Tibial nerve (tissue), 4 donors: ENCODE data around the gene VCX3B. TPM values are rescaled to one million over a fixed set of nuclear protein-coding genes. Genes with fewer than 3 reads are reported as not detected.
"Not testable (repeated sequence)": the region's sequence is repeated elsewhere in the genome, so short reads cannot be mapped to it uniquely, and the experiment has no call there.

Experiments used
- DNase-seq, 2 donors: peaks; one replicate each; pipeline ENCODE4 v3.0.0-alpha.2; 2019; ENCODE audit warnings: low spot score in 2 of 2
- H3K27ac ChIP-seq, 4 donors: fragments of 200-600 bp; sonication (generic) in 3 of 4; one replicate each; pipeline ENCODE4 v1.5.1; 2017 to 2019; ENCODE audit warnings: mild to moderate bottlenecking in 1 of 4
- H3K27me3 ChIP-seq, 2 donors: fragments of 200-600 bp; sonication (generic) in 1 of 2; one replicate each; pipeline versions ENCODE4 v1.5.1 to v1.6.0; 2017 to 2019
- H3K36me3 ChIP-seq, 3 donors: fragments of 200-600 bp; sonication (generic); one replicate each; pipeline ENCODE4 v1.5.1; 2018 to 2019
- H3K4me1 ChIP-seq, 4 donors: fragments of 200-600 bp; sonication (generic) in 3 of 4; one replicate each; pipeline ENCODE4 v1.5.1; 2017 to 2019
- H3K4me3 ChIP-seq, 4 donors: fragments of 200-600 bp; sonication (generic) in 3 of 4; one replicate each; pipeline ENCODE4 v1.5.1; 2017 to 2019; ENCODE audit warnings: mild to moderate bottlenecking in 1 of 4, moderate library complexity in 1 of 4
- H3K9me3 ChIP-seq, 4 donors: fragments of 200-600 bp; sonication (generic) in 3 of 4; one replicate each; pipeline ENCODE4 v1.5.1; 2017 to 2019
- CTCF ChIP-seq, 5 experiments: fragments of 200-600 bp in 3 of 5; fragments of 450-650 bp in 2 of 5; sonication (generic) in 3 of 5; IDR thresholded peaks; one replicate each; pipeline ENCODE4 v1.5.1; 2016 to 2019; ENCODE audit warnings: antibody characterized with exemption in 5 of 5, mild to moderate bottlenecking in 3 of 5, moderate library complexity in 2 of 5
- EP300 ChIP-seq, 2 donors: sonication (generic); formaldehyde crosslinking; IDR thresholded peaks; one replicate each; pipeline ENCODE4 v1.6.1; 2017; ENCODE audit warnings: antibody characterized with exemption in 2 of 2, mild to moderate bottlenecking in 1 of 2
- POLR2A ChIP-seq, 2 donors: fragments of 450-650 bp; IDR thresholded peaks; one replicate each; pipeline ENCODE4 v1.6.1; 2017; ENCODE audit warnings: antibody characterized with exemption in 2 of 2, mild to moderate bottlenecking in 2 of 2, moderate library complexity in 2 of 2
- WGBS, 2 donors: methylation state at CpG; one replicate each; pipeline ENCODE4 v1.1.5; 2018; 5-methylcytosine and 5-hydroxymethylcytosine counted together
- total RNA-seq, 4 donors: library from RNA; depleted of rRNA; stranded (reverse); fragments of >200 nt; gene quantifications; one replicate each; pipeline ENCODE4 v1.1.0, GENCODE V29; 2016

VCX3B gene
- total RNA-seq, 4 donors from 2014 or later = not detected

GRCh38 chrX:8462488-8462887 is 2.1 kb upstream of the VCX3B start:
- H3K27me3 ChIP-seq = no peaks in the 10 kb centered on the region
- DNase-seq = no peak
- TF ChIP-seq POLR2A (IDR thresholded peaks at IDR 0.05) (no peak), EP300 (IDR thresholded peaks at IDR 0.05) (no peak), CTCF (IDR thresholded peaks at IDR 0.05) (no peak)
- no peaks in the 10 kb centered on the region for H3K36me3 ChIP-seq
- H3K27ac ChIP-seq = no peak overlapping the region
- no peak overlapping the region for H3K4me3 ChIP-seq
- no peaks in the 10 kb centered on the region for H3K4me1 ChIP-seq
- no peaks in the 10 kb centered on the region for H3K9me3 ChIP-seq

GRCh38 chrX:8484360-8484949 is 19.8 kb downstream of the VCX3B start:
- Histone ChIP-seq H3K36me3 (no peaks in the 10 kb centered on the region), H3K27ac (no peak overlapping the region), H3K4me3 (no peak overlapping the region), H3K27me3 (no peaks in the 10 kb centered on the region), H3K9me3 (no peaks in the 10 kb centered on the region), H3K4me1 (no peaks in the 10 kb centered on the region)
- no peak for TF ChIP-seq POLR2A (IDR thresholded peaks at IDR 0.05)
- no peak for TF ChIP-seq EP300 (IDR thresholded peaks at IDR 0.05)
- no peak for TF ChIP-seq CTCF (IDR thresholded peaks at IDR 0.05)
- DNase-seq = no peak
- 74 to 85% methylated on average over 8 of the region's 8 CpGs for WGBS, 2 donors

GRCh38 chrX:8495036-8495435 is 30.4 kb downstream of the VCX3B start:
- not testable (repeated sequence) for H3K9me3 ChIP-seq, H3K4me3 ChIP-seq, H3K27ac ChIP-seq, H3K27me3 ChIP-seq, H3K36me3 ChIP-seq, DNase-seq, H3K4me1 ChIP-seq
- WGBS, 2 donors = 82 to 95% methylated on average over 4 of the region's 4 CpGs

GRCh38 chrX:8500203-8500602 is 35.6 kb downstream of the VCX3B start:
- DNase-seq = no peak
- 96 to 97% methylated on average over 4 of the region's 4 CpGs for WGBS, 2 donors
- no peaks in the 10 kb centered on the region for H3K4me1 ChIP-seq
- no peaks in the 10 kb centered on the region for H3K27me3 ChIP-seq
- H3K27ac ChIP-seq = no peak overlapping the region
- H3K4me3 ChIP-seq = no peak overlapping the region
- no peaks in the 10 kb centered on the region for H3K36me3 ChIP-seq
- TF ChIP-seq EP300 (IDR thresholded peaks at IDR 0.05) (no peak), POLR2A (IDR thresholded peaks at IDR 0.05) (no peak), CTCF (IDR thresholded peaks at IDR 0.05) (no peak)
- no peaks in the 10 kb centered on the region for H3K9me3 ChIP-seq

GRCh38 chrX:8502101-8502500 is 37.5 kb downstream of the VCX3B start:
- WGBS, 2 donors = 95% methylated on average over 19 to 21 of the region's 21 CpGs
- DNase-seq, H3K4me1 ChIP-seq, H3K27me3 ChIP-seq, H3K4me3 ChIP-seq, H3K27ac ChIP-seq, H3K36me3 ChIP-seq, H3K9me3 ChIP-seq: not testable (repeated sequence)

GRCh38 chrX:8504451-8504850 is 39.8 kb downstream of the VCX3B start:
- TF ChIP-seq EP300 (IDR thresholded peaks at IDR 0.05) (no peak), CTCF (IDR thresholded peaks at IDR 0.05) (no peak), POLR2A (IDR thresholded peaks at IDR 0.05) (no peak)
- Histone ChIP-seq H3K9me3 (no peaks in the 10 kb centered on the region), H3K4me3 (no peak overlapping the region), H3K27ac (no peak overlapping the region), H3K27me3 (no peaks in the 10 kb centered on the region), H3K36me3 (no peaks in the 10 kb centered on the region), H3K4me1 (no peaks in the 10 kb centered on the region)
- 49 to 53% methylated on average over 6 of the region's 6 CpGs for WGBS, 2 donors
- DNase-seq = no peak
